Fibroblast of villous mesenchyme (primary cell): ENCODE data around the gene RERE. TPM values are rescaled to one million over a fixed set of nuclear protein-coding genes. Genes with fewer than 3 reads are reported as not detected.
"Not testable (repeated sequence)": the region's sequence is repeated elsewhere in the genome, so short reads cannot be mapped to it uniquely, and the experiment has no call there.

ENCODE experiments used
- DNase-seq: peaks from one replicate; pipeline ENCODE4 v3.0.0-alpha.2; 2010; ENCODE audit warnings: low read depth
- H3K4me3 ChIP-seq: 2 replicates; pipeline ENCODE4 v1.5.1; 2011; ENCODE audit warnings: low read depth, mild to moderate bottlenecking, low read length
- total RNA-seq: library from RNA; depleted of rRNA; stranded (reverse); fragments of >200 nt; gene quantifications from 2 replicates; pipeline ENCODE4 v1.2.3, GENCODE V29; 2012
- TF ChIP-seq, protein P1 (sequence below): IDR thresholded peaks from 2 replicates; pipeline ENCODE4 v1.5.1; 2012; ENCODE audit warnings: low read depth, mild to moderate bottlenecking, low read length; ENCODE audit not compliant: insufficient read depth

Gene RERE
- total RNA-seq, 1 donor: 51.4 TPM

DNA sequence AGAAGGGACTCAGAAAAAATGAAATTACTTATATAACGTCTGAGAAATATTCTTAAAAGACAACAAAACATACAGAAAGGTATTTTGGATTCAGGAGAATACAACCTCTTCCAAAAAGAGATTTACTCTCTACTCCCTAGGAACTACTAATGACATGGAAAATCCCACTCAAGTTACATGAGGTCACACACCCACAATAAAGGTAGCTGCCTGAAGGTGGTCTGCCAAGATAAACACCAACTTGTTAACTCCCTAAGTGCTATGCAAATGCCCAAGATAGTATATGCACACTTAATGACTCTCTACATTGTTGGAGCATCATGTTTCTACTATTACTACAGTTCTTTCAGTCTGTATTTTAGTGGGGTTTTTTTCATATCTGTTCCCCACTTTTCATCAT lies 26.5 kb downstream of the RERE start:
- DNase-seq: no peak
- no peak overlapping the region for H3K4me3 ChIP-seq
- TF ChIP-seq, protein P1, sequence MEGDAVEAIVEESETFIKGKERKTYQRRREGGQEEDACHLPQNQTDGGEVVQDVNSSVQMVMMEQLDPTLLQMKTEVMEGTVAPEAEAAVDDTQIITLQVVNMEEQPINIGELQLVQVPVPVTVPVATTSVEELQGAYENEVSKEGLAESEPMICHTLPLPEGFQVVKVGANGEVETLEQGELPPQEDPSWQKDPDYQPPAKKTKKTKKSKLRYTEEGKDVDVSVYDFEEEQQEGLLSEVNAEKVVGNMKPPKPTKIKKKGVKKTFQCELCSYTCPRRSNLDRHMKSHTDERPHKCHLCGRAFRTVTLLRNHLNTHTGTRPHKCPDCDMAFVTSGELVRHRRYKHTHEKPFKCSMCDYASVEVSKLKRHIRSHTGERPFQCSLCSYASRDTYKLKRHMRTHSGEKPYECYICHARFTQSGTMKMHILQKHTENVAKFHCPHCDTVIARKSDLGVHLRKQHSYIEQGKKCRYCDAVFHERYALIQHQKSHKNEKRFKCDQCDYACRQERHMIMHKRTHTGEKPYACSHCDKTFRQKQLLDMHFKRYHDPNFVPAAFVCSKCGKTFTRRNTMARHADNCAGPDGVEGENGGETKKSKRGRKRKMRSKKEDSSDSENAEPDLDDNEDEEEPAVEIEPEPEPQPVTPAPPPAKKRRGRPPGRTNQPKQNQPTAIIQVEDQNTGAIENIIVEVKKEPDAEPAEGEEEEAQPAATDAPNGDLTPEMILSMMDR: no peak

DNA sequence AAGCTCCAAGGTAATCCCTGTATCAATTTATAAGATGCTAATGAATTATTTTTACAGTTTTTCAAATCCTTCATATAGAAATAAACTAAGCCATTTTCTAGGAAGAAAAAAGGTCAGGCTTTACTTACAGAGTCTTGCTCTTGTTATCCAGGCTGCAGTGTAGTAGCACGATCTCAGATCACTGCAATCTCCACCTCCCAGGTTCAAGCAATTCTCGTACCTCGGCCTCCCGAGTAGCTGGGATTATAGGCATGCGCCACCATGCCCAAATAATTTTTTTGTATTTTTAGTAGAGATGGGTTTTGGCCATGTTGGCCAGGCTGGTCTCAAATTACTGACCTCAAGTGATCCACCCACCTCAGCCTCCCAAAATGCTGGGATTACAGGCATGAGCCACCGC lies 27.0 kb downstream of the RERE start:
- DNase-seq: no peak
- TF ChIP-seq, protein P1: no peak
- H3K4me3 ChIP-seq: no peak overlapping the region

DNA sequence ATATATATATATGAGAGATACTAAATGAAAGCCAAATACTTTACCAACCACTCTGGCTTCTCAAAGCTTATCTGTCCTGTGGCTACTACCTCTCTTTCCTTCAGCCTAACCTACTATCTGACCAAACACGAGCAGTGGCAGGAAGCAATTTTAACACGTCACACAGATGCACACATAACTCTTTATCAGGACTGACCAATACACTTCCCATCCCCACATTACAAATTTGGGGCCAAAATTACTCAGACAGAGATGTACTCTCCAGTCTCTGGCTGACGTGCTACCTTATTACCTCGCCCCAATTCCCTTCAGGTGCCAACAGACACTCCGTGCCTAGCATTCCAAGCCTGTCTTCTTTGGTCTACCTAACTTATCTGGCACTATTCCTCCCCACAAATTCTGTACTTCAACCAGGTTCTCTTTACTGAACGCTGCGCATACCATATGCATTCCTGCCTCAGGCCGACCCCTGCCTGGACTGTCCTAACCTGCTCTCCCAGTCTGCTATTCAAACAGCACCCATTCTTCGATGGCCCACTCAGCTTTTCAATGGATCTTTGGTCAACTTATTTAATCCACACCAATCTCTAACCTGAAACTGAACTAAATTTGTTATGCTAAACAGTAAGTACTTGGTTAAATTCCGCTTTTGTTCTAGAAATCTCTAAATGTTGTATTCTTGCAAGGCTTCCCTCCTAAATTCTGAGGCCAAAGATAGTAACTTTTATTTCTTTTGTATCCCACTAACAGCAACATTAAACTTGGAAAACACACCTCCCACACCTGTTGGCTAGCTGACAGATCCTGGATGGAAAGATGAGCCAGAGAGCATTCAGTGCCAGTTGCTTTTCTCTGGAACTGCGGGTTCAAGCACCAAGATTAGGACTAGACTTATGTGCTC lies 27.9 kb downstream of the RERE start:
- TF ChIP-seq, protein P1: no peak
- DNase-seq: no peak
- no peak overlapping the region for H3K4me3 ChIP-seq

DNA sequence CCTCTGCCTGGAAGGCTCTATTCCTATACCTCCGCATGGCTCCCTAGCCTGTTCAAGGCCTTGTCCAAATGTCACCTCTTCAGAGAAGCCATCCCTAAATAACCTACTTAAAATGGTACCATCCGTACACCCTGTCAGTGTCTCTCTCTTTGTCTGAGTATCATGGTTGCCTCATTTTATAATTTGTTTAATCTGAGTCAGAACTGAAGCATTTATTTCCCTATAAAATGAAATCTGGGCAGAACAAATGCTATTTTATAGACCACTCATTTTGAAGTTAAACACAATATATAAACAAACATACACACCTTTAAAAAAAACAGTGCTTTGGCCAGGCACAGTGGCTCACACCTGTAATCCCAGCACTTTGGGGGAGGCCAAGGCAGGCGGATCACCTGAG lies 30.2 kb downstream of the RERE start:
- TF ChIP-seq, protein P1: no peak
- DNase-seq: no peak
- no peak overlapping the region for H3K4me3 ChIP-seq

DNA sequence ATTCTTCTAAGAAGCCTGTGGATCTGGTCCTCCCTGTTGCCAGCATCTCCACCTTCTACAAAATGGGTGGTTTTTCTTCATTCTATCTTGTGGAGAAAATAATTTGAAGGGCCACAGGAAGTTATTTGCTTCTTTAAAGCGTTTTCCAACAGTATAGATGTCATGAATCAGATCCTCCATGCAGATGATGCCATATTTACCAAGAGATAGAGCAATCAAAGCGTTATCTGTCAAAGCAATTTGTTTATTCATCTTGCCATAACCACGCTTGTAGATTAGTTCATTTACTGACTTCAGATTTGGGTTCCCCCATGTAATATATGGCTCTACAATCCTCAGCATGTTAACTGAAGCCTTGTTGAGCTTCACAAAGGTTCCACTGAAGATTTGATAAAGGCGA lies 31.2 kb downstream of the RERE start:
- DNase-seq, H3K4me3 ChIP-seq: not testable (repeated sequence)

DNA sequence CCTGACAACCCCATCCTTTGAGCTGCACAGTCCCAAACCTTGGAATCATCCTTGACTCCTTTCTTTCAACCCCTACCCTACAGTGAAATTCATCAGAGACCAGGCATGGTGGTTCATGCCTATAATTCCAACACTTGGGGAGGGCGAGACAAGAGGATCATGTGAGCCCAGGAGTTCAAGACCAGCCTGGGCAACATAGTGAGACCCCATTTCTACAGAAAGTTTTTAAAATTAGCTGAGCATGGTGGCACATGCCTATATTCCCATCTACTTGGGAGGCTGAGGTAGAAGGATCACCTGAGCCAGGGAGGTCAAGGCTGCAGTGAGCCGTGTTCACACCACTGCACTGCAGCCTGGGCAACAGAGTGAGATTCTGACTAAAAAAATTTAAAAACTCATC lies 34.5 kb downstream of the RERE start:
- no peak for DNase-seq
- TF ChIP-seq, protein P1: no peak
- no peak overlapping the region for H3K4me3 ChIP-seq

DNA sequence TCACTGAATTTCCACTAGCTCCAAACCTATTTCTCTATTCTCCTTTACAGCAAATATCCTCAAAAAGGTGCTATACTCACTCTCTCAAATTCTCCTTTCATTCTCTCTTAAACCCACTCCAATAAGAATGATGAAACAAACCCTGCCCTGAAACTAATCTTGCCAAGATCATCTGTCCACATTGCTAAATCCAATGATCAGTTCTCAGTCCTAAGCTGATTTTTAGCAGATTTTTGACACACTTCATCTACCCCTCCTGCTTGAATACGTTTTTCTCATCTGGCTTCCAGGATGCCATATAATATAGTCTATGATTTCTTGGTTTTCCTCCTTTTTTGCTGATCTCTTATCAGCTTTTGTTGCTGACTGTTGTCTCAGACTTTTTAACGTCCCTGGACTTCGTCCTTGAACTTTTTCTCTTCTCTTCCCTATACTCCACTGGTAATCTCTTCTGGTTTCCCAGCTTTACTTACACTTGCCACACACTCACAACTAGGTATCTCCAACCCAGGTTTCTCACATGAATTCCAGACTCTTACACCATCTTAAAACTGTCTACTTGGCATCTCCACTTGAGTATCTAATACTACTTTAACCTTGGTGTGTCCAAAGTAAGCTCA lies 35.3 kb downstream of the RERE start:
- DNase-seq: no peak
- H3K4me3 ChIP-seq: no peak overlapping the region
- TF ChIP-seq, protein P1: no peak
